T-helper 1 cell treated with Interleukin-12 subunit alpha and Interleukin-12 subunit beta and Interleukin-4 antibody, amounts not matched to agents 30 ng/mL and 1 ng/mL, for 36 hours (primary cell): ENCODE results near the gene YJU2. TPM values are rescaled to one million over a fixed set of nuclear protein-coding genes. Genes with fewer than 3 reads are reported as not detected.

Source experiments
- intact Hi-C: fragments of 100-400 bp; cut with micrococcal nuclease; formaldehyde crosslinking; loops from one replicate; pipeline ENCODE4 v1.15.1; 2024
- total RNA-seq: library from RNA; stranded (reverse); gene quantifications from 2 replicates; pipeline ENCODE4 v1.2.3, GENCODE V29; 2022

YJU2 gene
- total RNA-seq, 1 donor from 2014 or later, result 31.3 TPM

- intact Hi-C loops, result no loop called here
Measured at GRCh38 chr19:4295972-4296771, 49.3 kb downstream of the YJU2 start.

- intact Hi-C loops, result no loop called here
Measured at GRCh38 chr19:4297901-4298809, 51.3 kb downstream of the YJU2 start.

- intact Hi-C loops, result no loop called here
Measured at GRCh38 chr19:4298810-4299550, 52.1 kb downstream of the YJU2 start.

GRCh38 chr19:4300589-4300988 is 53.7 kb downstream of the YJU2 start:
- intact Hi-C loops, result no loop called here

GRCh38 chr19:4301590-4302242 is 54.8 kb downstream of the YJU2 start:
- intact Hi-C loops, result no loop called here

- intact Hi-C loops, result no loop called here
Measured at GRCh38 chr19:4302243-4302640, 55.4 kb downstream of the YJU2 start, which contains the start of gene TMIGD2. Gene TMIGD2, minus strand, starts transcription at chr19:4302389. Its CDS starts 4 bp downstream, at chr19:4302385.

GRCh38 chr19:4303819-4304537 is 57.1 kb downstream of the YJU2 start:
- intact Hi-C loops, result loop anchor here (1.0 kb wide), 2 partner anchors 24 to 39 kb away; partner anchors contain the start of gene MPND

- intact Hi-C loops, result loop anchor here (1.0 kb wide), 2 partner anchors 24 to 39 kb away; partner anchors contain the start of gene MPND
Measured at GRCh38 chr19:4304538-4305256, 57.8 kb downstream of the YJU2 start, which contains the start of gene FSD1. Gene FSD1, plus strand, starts transcription at chr19:4304598. Its CDS starts 149 bp downstream, at chr19:4304747.

GRCh38 chr19:4305257-4305612 is 58.4 kb downstream of the YJU2 start:
- intact Hi-C loops, result no loop called here

GRCh38 chr19:4305659-4306058 is 58.8 kb downstream of the YJU2 start:
- intact Hi-C loops, result no loop called here

GRCh38 chr19:4310247-4311121 is 63.6 kb downstream of the YJU2 start:
- intact Hi-C loops, result no loop called here

- intact Hi-C loops, result no loop called here
Measured at GRCh38 chr19:4313847-4314490, 67.1 kb downstream of the YJU2 start.

GRCh38 chr19:4316956-4317355 is 70.1 kb downstream of the YJU2 start:
- intact Hi-C loops, result no loop called here

GRCh38 chr19:4318460-4318859 is 71.6 kb downstream of the YJU2 start:
- intact Hi-C loops, result no loop called here
